HG03039 (cell line): ENCODE results near the gene BCL11A.

Source experiments
- ATAC-seq: cut with Tn5 transposase; IDR thresholded peaks from one replicate; pipeline ENCODE4 v1.9.1; 2021; ENCODE audit warnings: mild to moderate bottlenecking, moderate library complexity; ENCODE audit not compliant: unreplicated experiment

Gene BCL11A

GRCh38 chr2:60510713-60511112, 42.7 kb downstream of the BCL11A start:
- ATAC-seq, result no peak

- ATAC-seq, result no peak
Observed at GRCh38 chr2:60509066-60509465, 44.4 kb downstream of the BCL11A start.

GRCh38 chr2:60508339-60508917, 45.0 kb downstream of the BCL11A start:
- no peak for ATAC-seq

GRCh38 chr2:60507211-60507965, 46.1 kb downstream of the BCL11A start:
- no peak for ATAC-seq

GRCh38 chr2:60505880-60506260, 47.6 kb downstream of the BCL11A start:
- peak; percentile 55 for ATAC-seq

GRCh38 chr2:60505240-60505879, 48.1 kb downstream of the BCL11A start:
- no peak for ATAC-seq

- no peak for ATAC-seq
Observed at GRCh38 chr2:60504049-60504448, 49.4 kb downstream of the BCL11A start.

- no peak for ATAC-seq
Observed at GRCh38 chr2:60502144-60502543, 51.3 kb downstream of the BCL11A start.

- no peak for ATAC-seq
Observed at GRCh38 chr2:60500861-60501260, 52.6 kb downstream of the BCL11A start.

- no peak for ATAC-seq
Observed at GRCh38 chr2:60499651-60500265, 53.7 kb downstream of the BCL11A start.

- ATAC-seq, result no peak
Observed at GRCh38 chr2:60498816-60499429, 54.5 kb downstream of the BCL11A start.

- no peak for ATAC-seq
Observed at GRCh38 chr2:60498127-60498815, 55.2 kb downstream of the BCL11A start.

- ATAC-seq, result no peak
Observed at GRCh38 chr2:60497500-60497899, 56.0 kb downstream of the BCL11A start.

GRCh38 chr2:60496956-60497355, 56.5 kb downstream of the BCL11A start:
- no peak for ATAC-seq

GRCh38 chr2:60496475-60496874, 57.0 kb downstream of the BCL11A start:
- no peak for ATAC-seq

- no peak for ATAC-seq
Observed at GRCh38 chr2:60495041-60495625, 58.3 kb downstream of the BCL11A start.

GRCh38 chr2:60493804-60494387, 59.6 kb downstream of the BCL11A start:
- no peak for ATAC-seq

- no peak for ATAC-seq
Observed at GRCh38 chr2:60492548-60492947, 60.9 kb downstream of the BCL11A start.

- ATAC-seq, result no peak
Observed at GRCh38 chr2:60490848-60491247, 62.6 kb downstream of the BCL11A start.

GRCh38 chr2:60490441-60490840, 63.0 kb downstream of the BCL11A start:
- ATAC-seq, result no peak
